ENCODE results near the gene IPPK. TPM values are rescaled to one million over a fixed set of nuclear protein-coding genes. Genes with fewer than 3 reads are reported as not detected.

IPPK gene
- total RNA-seq, 4 donors from 2014 or later: 10.0 to 26.2 (median 12.5) TPM

- ATAC-seq (ENCODE audit: low FRiP score) (no peak), DNase-seq (ENCODE audit: low spot score) (no peak)
- TF ChIP-seq CTCF (IDR thresholded peaks at IDR 0.05): no peak
Measured at GRCh38 chr9:92645041-92645440, 24.9 kb downstream of the IPPK start.

- no peak for TF ChIP-seq CTCF (IDR thresholded peaks at IDR 0.05)
- ATAC-seq (ENCODE audit: low FRiP score) (no peak), DNase-seq (ENCODE audit: low spot score) (no peak)
Measured at GRCh38 chr9:92644278-92644677, 25.7 kb downstream of the IPPK start.

GRCh38 chr9:92642564-92642963, 27.4 kb downstream of the IPPK start:
- TF ChIP-seq CTCF (IDR thresholded peaks at IDR 0.05): no peak
- ATAC-seq (ENCODE audit: low FRiP score) (no peak), DNase-seq (ENCODE audit: low spot score) (no peak)

GRCh38 chr9:92642041-92642451, 27.9 kb downstream of the IPPK start:
- DNase-seq (ENCODE audit: low spot score): no peak
- no peak for TF ChIP-seq CTCF (IDR thresholded peaks at IDR 0.05)
- ATAC-seq (ENCODE audit: low FRiP score): no peak

GRCh38 chr9:92641092-92641809, 28.7 kb downstream of the IPPK start:
- DNase-seq (ENCODE audit: low spot score) (no peak), ATAC-seq (ENCODE audit: low FRiP score) (no peak)
- TF ChIP-seq CTCF (IDR thresholded peaks at IDR 0.05): no peak

DNA sequence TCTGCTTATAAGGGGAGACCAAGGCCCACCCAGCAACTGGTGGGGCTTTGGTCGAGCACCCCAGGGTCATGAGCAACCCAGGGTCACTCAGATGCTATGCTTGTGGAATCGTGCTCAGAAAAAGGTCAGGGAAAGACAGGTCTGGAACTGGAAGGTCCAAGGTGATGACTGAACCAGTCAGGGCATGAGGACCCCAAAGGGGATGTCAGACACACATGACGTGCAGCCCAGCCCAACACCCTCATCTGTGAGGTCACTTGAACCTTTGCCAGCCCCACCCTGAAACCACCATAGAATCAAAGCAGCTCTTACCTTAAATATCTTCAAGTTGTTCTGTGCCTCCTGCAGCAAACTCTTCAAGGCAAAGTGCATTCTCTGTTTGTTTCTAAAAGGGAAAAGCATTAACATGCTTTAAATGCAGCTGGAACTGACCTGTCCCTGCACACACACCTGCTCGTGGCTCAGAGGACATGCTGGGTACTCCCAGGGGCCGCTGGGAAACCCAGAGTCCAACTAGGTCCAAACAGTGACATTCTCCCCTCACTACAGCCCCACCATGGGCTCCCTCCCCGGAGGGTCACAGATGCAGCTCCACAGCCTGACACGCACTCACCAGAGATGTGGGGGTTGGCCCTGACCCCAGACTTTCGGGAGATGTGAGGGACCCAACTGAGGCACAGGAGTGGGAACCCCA, 29.4 kb downstream of the IPPK start:
- TF ChIP-seq CTCF (IDR thresholded peaks at IDR 0.05): no peak
- ATAC-seq (ENCODE audit: low FRiP score) (no peak), DNase-seq (ENCODE audit: low spot score) (no peak)

- no peak for TF ChIP-seq CTCF (IDR thresholded peaks at IDR 0.05)
- no peak for DNase-seq (ENCODE audit: low spot score)
Measured at GRCh38 chr9:92639791-92640271, 30.1 kb downstream of the IPPK start.

More at GRCh38 chr9:92639791-92640271, 30.1 kb downstream of the IPPK start:
- ATAC-seq (ENCODE audit: low FRiP score): peak; percentile 42
